ENCODE data around the gene EGFL7.

GRCh38 chr9:136691316-136692184, 28.8 kb downstream of the EGFL7 start:
- TF ChIP-seq BHLHE40 (IDR thresholded peaks at IDR 0.05; ENCODE audit: borderline replicate concordance) (no peak), NFRKB (IDR thresholded peaks at IDR 0.05) (no peak), SP1 (IDR thresholded peaks at IDR 0.05) (no peak), TARDBP (IDR thresholded peaks at IDR 0.05) (no peak), HDGF (IDR thresholded peaks at IDR 0.05; ENCODE audit: borderline replicate concordance) (no peak)

All from HEK293T (cell line).